Occipital lobe (tissue), 2 donors: Measurements from ENCODE around the gene USP47. TPM values are rescaled to one million over a fixed set of nuclear protein-coding genes. Genes with fewer than 3 reads are reported as not detected.

Experiments
- DNase-seq: peaks from one replicate; lab custom pipeline; 2025; lab: John Stamatoyannopoulos, UW
- total RNA-seq: library from RNA; depleted of rRNA; stranded (reverse); fragments of >200 nt; gene quantifications from one replicate; pipeline ENCODE4 v1.2.3, GENCODE V29; 2014

The USP47 gene
- total RNA-seq = 154 TPM

DNA sequence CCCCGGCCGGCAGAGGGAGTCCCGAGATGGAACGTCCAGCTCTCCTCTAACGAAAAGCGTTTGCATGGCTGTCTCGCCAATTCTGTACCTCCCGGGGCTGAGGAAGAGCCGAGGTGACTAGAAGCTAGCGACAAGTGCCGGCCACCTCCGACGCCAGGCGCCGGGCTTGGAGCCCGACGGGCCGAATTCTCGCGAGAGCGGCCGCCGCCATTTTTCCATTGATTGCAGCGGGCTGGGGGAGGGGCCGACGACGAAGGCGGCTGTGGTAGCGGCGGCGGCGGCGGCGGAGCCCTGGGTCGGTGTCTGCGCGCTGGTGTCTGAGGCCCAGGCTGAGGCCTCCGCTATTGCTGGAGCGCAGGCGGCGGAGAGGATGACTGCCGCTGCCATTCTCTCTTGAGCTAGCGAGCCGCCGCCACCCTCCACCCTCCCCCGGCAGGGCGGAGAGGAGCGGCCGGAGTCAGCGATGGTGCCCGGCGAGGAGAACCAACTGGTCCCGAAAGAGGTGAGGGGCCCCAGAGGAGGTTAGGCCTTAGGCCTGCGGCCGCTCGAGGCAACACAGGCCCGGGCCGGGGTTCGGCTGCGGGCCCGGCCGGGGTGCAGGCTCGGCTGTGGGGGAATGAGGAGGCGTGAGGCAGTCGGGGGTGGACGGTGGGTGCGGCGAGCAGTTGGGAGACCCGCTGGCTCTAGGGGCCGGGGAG is at the start of gene USP47:
USP47 (plus strand) TSS at position 250 of the 698 bp plus-strand sequence; CDS start at position 464, 214 bp downstream.
- peak; percentile 80 for DNase-seq

- no peak for DNase-seq
Observed at GRCh38 chr11:11793073-11793472, 48.7 kb upstream of the USP47 start.

DNA sequence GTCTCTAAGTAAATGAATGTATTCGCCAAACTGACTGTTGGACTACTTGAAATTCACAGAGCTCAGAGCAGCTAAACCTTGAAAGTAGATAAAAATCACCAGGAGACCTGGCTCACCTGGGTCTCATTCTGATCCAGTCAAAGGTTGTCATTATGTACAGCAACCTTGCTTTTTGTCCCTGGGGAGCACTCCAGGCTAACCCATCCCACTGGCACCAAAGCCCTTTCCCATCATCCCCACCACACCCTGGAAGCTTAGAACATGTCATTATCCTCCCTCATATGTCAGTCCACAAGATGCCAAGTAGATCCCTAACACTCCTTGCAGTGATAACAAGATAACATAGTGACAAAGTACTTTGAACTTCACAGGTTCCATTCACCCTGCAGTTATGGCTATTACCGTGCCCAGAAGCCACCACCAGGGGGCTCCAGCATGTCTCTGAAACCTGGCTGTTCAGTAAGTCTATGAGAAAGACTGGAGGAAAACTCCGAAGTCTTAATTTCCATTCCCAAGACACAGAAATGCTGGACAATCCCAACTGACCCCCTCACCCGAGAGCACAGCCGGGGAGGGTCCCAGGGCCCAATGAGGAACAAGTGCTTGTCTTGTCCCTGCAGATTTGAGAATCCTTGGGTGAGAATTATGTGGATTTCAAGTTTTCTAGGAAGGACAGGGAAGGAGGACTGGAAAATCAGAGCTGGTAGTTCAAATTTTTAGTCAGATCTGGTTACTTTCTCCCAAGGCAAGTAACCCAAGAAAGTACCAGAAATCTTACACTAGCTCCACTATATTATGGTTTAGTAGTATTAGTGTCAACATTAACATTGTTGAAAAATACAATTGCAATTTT is 43.0 kb upstream of the USP47 start:
- DNase-seq = peak; percentile 44

GRCh38 chr11:11805228-11805627 is 36.5 kb upstream of the USP47 start:
- no peak for DNase-seq

- DNase-seq = no peak
Observed at GRCh38 chr11:11806074-11806473, 35.7 kb upstream of the USP47 start.

DNA sequence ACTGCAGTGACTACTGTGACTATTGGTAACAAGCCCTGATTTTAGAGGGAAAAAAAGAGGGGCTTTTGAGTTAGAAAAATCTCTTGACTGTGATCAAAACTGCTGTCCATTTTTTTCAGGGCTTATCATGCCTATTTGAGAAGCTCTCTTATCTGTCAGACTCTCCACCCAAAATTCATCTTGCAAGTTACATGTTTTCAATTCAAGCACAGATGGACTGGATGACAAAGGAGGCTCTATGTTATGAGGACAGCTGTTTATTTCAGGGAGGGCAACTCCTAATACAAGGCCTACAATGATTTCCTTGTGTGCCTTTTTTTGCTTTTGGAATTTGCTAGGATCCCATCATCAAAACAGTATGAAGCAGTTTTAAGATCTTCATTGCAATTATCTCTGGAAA is 35.2 kb upstream of the USP47 start:
- no peak for DNase-seq

DNA sequence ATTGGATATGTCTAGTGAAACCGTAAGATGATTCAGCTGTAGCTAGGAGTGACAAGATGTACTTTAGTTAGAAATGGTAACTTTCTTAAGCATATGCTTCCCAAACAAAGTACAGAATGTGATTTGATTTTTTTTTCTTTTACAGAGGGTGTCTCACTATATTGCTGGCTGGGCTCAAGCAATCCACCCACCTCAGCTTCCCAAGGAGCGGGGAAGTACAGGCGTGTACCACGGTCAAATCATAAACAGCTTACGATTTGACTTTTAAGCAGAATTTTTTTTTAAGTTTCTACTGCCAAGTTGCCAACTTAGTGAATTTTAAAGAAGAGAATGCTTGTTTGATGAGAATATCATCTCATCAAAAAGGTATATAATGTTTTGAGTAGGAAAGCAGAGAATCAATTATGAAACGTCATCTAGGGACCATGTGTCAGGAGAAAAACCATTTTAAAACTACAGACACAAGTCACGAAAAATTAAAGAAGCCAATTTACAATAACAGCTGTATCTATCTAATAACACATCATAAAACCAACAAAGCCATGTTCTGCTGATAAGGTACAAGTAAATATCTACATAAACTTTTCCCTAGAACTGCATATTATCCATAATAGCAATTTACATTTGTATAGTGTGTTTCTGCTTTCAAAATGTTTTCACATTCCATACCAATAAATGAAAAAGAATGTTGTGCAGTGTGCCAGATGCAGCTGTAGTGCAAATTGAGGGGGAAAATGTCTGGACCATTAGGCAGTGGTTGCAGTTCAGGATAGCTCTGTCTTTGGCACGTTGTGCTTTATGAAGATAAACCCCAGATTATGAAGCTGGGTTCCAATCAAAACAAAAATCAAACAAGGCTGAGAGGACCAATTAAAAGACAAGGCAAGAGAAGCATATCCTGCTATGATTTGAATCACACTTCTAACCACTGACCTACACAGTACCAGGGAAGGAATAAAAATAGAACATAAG is 33.7 kb upstream of the USP47 start:
- no peak for DNase-seq

DNA sequence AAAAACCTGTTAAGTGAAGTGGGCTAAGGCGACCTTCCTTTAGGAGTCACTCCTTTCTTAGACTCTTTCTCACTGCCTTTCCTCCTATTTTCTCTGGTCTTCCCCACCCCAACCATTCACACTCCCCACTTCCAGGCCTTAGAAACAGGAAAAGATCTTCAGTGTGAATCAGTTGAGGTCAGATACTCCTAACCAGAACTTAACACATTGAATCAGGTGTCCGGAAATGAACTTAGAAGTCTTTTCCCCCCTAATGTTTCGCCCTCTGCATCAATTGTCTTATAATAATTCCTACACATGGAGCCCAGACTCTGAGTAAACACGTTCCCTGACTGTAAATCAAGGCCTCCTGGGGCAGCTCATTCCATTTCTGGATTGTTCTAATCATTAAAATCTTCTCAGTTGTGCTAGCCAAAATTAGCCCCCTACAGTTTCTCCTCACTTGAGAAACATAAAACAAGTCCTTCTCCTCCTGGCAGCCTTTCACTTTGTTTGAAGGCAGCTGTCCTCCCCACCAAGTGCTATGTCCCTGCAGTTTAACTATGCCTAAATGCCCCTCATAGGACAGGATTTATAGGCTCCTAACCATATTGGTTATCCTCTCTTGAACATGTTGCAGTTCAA is 32.7 kb upstream of the USP47 start:
- DNase-seq = no peak

DNA sequence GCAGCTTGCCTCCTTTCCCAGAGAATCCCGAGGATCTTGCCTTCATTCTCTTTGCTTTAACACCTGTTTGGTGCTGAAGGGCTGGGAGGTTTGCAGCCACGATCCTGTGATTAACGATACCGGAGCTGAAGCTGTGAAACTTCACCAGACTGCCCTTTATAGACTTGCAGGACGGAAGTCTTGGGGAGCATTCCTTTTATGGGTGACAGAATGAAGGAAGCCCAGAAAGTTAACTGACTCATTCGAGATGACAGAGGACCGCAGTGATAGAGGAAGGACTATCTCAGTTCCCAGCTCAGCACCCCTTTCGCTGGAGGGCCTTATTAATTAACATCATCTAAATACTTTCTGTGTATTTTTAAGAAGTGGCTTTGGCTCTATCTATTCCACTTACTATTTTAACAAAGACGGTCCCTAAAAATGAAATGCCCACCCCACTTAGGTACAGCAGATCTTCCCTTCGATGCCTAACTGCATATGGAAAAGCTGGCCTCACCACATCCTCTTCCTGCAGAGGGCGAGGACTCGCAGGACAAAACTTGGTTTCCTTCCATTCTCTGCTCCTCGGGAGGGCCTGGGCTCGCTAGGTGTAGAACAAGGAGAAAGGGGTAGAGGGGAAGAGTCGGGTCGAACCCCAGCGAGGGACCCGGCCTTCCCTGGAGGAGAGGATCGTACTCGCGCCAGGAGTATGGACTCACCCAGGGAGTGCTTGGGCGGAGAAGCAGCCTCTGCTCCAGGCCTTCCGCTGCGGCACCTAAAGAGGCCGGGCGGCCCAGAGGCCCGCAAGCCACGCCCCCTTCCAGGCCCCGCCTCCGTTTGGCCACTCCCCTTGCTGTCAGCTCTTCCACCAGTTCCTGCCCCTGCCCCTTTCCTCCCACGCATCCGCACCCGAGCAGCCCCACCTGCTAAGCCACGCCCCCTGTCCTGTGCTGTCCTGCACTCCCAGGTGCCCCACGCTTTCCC is 30.7 kb upstream of the USP47 start:
- DNase-seq = no peak

- no peak for DNase-seq
Observed at GRCh38 chr11:11813288-11813962, 28.3 kb upstream of the USP47 start.

- DNase-seq = no peak
Observed at GRCh38 chr11:11814614-11815452, 26.9 kb upstream of the USP47 start.

- no peak for DNase-seq
Observed at GRCh38 chr11:11816511-11817314, 25.1 kb upstream of the USP47 start.

DNA sequence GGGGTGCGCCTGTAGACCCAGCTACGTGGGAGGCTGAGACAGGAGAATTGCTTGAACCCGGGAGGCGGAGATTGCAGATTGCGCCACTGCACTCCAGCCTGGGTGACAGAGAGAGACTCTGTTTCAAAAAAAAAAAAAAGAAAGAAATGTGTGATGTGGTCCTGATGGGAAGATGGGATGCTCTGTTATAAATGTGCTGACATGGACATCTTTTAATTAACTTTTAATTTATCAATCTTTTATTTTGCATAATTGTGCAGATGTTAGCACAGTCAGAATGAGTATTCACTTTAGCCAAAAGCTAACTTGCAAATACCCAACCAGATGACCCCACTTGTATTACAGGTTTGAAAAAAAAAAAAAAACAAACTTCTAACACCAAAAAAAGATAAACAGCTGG is 23.8 kb upstream of the USP47 start:
- no peak for DNase-seq

- DNase-seq = no peak
Observed at GRCh38 chr11:11818529-11819121, 23.1 kb upstream of the USP47 start.

GRCh38 chr11:11821899-11822298 is 19.9 kb upstream of the USP47 start:
- no peak for DNase-seq

DNA sequence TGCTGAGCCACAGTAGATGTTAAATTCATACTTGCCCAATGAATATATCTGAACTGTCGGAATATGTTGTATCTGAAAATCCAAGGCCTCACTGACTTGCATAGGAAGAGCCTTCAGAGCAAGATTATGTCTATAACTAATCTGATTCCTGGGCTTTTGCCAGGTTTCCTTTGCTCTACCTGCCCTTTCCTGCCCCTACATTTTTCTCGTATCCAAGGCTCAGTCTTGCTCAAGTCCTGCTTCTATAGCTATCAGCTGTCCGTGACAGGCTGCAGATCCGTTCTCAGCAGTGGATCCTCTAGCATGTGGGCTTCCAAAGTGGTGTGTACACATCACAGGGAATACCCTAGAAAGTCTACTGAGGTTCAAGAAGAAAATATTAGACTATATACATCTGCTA is 18.8 kb upstream of the USP47 start:
- no peak for DNase-seq

GRCh38 chr11:11826260-11826659 is 15.5 kb upstream of the USP47 start:
- no peak for DNase-seq
